ENCODE data around the gene CBX5. TPM values are rescaled to one million over a fixed set of nuclear protein-coding genes. Genes with fewer than 3 reads are reported as not detected.
A peak's percentile ranks its signal among the peaks of the same experiment; 100 is the strongest.

Gene CBX5
- total and polyA plus RNA-seq, 2 of the 8 experiments (the other 6 are each of a cell fraction or from before 2014, with no cell fraction given): 62.4 to 231 TPM

DNA sequence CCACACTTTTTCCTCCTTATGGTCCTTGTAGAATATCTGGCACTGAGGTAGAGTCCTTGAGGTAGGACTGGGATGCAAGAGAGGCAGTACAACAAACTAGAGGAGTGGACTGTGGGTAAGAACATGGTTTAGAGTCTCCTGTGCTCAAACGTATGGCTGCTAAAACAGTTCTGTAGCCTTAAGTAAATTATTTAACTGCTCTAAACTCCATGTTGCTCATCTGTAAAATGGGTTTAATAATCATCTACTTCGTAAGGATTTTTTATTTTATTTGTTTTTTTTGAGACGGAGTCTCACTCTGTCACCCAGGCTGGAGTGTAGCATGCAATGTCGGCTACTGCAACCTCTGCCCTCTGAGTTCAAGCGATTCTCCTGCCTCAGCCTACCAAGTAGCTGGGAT lies 41.4 kb upstream of the CBX5 start:
- H4K5ac ChIP-seq (ENCODE audit: insufficient read length, low read depth, low read length): no peak overlapping the region
- no peak overlapping the region for H3K4me2 ChIP-seq (ENCODE audit: insufficient read depth in 1 of 2, low read depth in 2 of 2, low read length in 2 of 2)
- H2BK15ac ChIP-seq (ENCODE audit: low read length): no peak overlapping the region
- CTCF ChIA-PET (ENCODE audit: partially characterized antibody): interaction anchor here (0.6 to 34.6 kb wide), 9 partner anchors 12 to 1131 kb away, joined by 3 to 618 read pairs (median 4); partner anchors contain the start of gene NFE2
- H3K18ac ChIP-seq (ENCODE audit: extremely low read depth, low read length): no peak overlapping the region
- no peak overlapping the region for H3K14ac ChIP-seq (ENCODE audit: insufficient read length)
- no peak overlapping the region for H3K9ac ChIP-seq (replicated peaks in 1 of 4; ENCODE audit: extremely low read depth in 1 of 4, low read depth in 3 of 4, low read length in 3 of 4)
- H3K79me1 ChIP-seq (ENCODE audit: low read depth, low read length): peaks cover 3% of the 10 kb centered on the region; the same call in 1 of the 2 replicates
- no peak overlapping the region for H2BK20ac ChIP-seq (ENCODE audit: low read length)
- H2AK5ac ChIP-seq (ENCODE audit: low read depth, low read length): no peak overlapping the region
- H3K23ac ChIP-seq (ENCODE audit: insufficient read length): peak overlapping the region; percentile 96
- FAIRE-seq (no peak), DNase-seq (ENCODE audit: low read depth in 1 of 2, low spot score in 2 of 2) (no peak)
- no peak overlapping the region for H2AFZ ChIP-seq (ENCODE audit: low read length)
- no peaks in the 10 kb centered on the region for H3K9me3 ChIP-seq (ENCODE audit: insufficient read depth in 2 of 2, low read depth in 1 of 2, low read length in 1 of 2)
- H2BK5ac ChIP-seq (ENCODE audit: low read depth, low read length): no peak overlapping the region
- H2BK12ac ChIP-seq (ENCODE audit: low read depth, low read length): no peak overlapping the region
- 0 out of 2 replicates have a peak, but pooled peaks cover 4% of the 10 kb centered on the region for H3K23me2 ChIP-seq (ENCODE audit: low read depth, low read length)
- POLR2A ChIA-PET (ENCODE audit: partially characterized antibody): interaction anchor here (0.9 to 5.6 kb wide), 8 partner anchors 17 to 62 kb away, joined by 3 to 28 read pairs (median 6); partner anchors contain the start of genes CBX5 and HNRNPA1
- no peaks in the 10 kb centered on the region; a peak in 1 of 8 replicates for H3K36me3 ChIP-seq (ENCODE audit: control insufficient read depth in 2 of 4, insufficient read depth in 4 of 4, low read length in 3 of 4)
- no peak overlapping the region for H4K8ac ChIP-seq (ENCODE audit: extremely low read depth, insufficient read depth, low read length)
- H2BK120ac ChIP-seq (replicated peaks; ENCODE audit: low read depth, low read length): no peak overlapping the region
- no peak overlapping the region for H3K4ac ChIP-seq (replicated peaks; ENCODE audit: insufficient read length, low read depth, low read length)
- 87% methylated on average over 5 of the region's 5 CpGs; no CpG with 5 or more reads in 1 of the 2 experiments for WGBS, 2 experiments (ENCODE audit: extremely low coverage in 1 of 2, insufficient coverage in 1 of 2, insufficient read length in 1 of 2, insufficient replicate concordance in 2 of 2, low coverage in 1 of 2, low lambda C conversion rate in 2 of 2, missing lambda C conversion rate in 1 of 2)
- no peak overlapping the region for H3K27ac ChIP-seq (ENCODE audit: low read depth, low read length)
- no peaks in the 10 kb centered on the region for H4K20me1 ChIP-seq (replicated peaks in 1 of 2; ENCODE audit: control insufficient read depth in 1 of 2, insufficient read depth in 2 of 2, low read length in 2 of 2)
- H3K56ac ChIP-seq (replicated peaks; ENCODE audit: insufficient read length, low read depth, low read length): no peak overlapping the region
- peaks cover 0 to 2% (median under 1%) of the 10 kb centered on the region in 4 experiments; a peak in 2 of 7 replicates for H3K4me1 ChIP-seq (replicated peaks in 1 of 4; ENCODE audit: control insufficient read depth in 3 of 4, insufficient read depth in 4 of 4, low read length in 3 of 4)
- H3K4me3 ChIP-seq (ENCODE audit: extremely low read depth in 1 of 4, insufficient read depth in 2 of 4, low read depth in 3 of 4, low read length in 4 of 4): no peak overlapping the region
- no peak overlapping the region for H4K91ac ChIP-seq (replicated peaks; ENCODE audit: insufficient read length, low read length)
- no peaks in the 10 kb centered on the region for H3K27me3 ChIP-seq (replicated peaks in 1 of 4; ENCODE audit: control insufficient read depth in 3 of 4, extremely low read depth in 1 of 4, insufficient read depth in 3 of 4, low read length in 3 of 4)
- peaks cover 0 to 5% of the 10 kb centered on the region in 2 experiments; a peak in 1 of 4 replicates for H3K79me2 ChIP-seq (ENCODE audit: control insufficient read depth in 1 of 2, insufficient read depth in 2 of 2, low read length in 2 of 2)
- no peak for TF ChIP-seq CBX8 (IDR thresholded peaks at IDR 0.05; ENCODE audit: borderline replicate concordance, low read depth, low read length)
- no peak for TF ChIP-seq CTBP2 (IDR thresholded peaks at IDR 0.05; ENCODE audit: borderline replicate concordance, insufficient read depth, insufficient read length, low read length)
- TF ChIP-seq RXRA (IDR thresholded peaks at IDR 0.05; ENCODE audit: insufficient read depth, low read depth, low read length): no peak
- TF ChIP-seq, protein P1, sequence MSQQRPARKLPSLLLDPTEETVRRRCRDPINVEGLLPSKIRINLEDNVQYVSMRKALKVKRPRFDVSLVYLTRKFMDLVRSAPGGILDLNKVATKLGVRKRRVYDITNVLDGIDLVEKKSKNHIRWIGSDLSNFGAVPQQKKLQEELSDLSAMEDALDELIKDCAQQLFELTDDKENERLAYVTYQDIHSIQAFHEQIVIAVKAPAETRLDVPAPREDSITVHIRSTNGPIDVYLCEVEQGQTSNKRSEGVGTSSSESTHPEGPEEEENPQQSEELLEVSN (IDR thresholded peaks at IDR 0.05): no peak
- TF ChIP-seq TBP (IDR thresholded peaks at IDR 0.05; ENCODE audit: low read depth, low read length): no peak
- TF ChIP-seq CREB1 (IDR thresholded peaks at IDR 0.05): no peak
- no peak for TF ChIP-seq NANOG (IDR thresholded peaks at IDR 0.05; ENCODE audit: insufficient read depth, low read depth, low read length, poor library complexity, severe bottlenecking)
- TF ChIP-seq, protein P2, sequence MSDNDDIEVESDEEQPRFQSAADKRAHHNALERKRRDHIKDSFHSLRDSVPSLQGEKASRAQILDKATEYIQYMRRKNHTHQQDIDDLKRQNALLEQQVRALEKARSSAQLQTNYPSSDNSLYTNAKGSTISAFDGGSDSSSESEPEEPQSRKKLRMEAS (IDR thresholded peaks at IDR 0.05): no peak
- no peak for TF ChIP-seq JUND (IDR thresholded peaks at IDR 0.05; ENCODE audit: low read length)
- no peak for TF ChIP-seq TAF7 (optimal IDR thresholded peaks at IDR 0.05; ENCODE audit: borderline replicate concordance, low read depth, low read length)
- no peak for TF ChIP-seq JUN (IDR thresholded peaks at IDR 0.05; ENCODE audit: low read depth, low read length)
- no peak for TF ChIP-seq TEAD4 (IDR thresholded peaks at IDR 0.05; ENCODE audit: low read depth, low read length)
- TF ChIP-seq SIX5 (IDR thresholded peaks at IDR 0.05; ENCODE audit: low read depth, low read length): no peak
